Urothelium cell line (cell line): ENCODE results near the gene DCLK2.
"Not testable (repeated sequence)": the region's sequence is repeated elsewhere in the genome, so short reads cannot be mapped to it uniquely, and the experiment has no call there.

Experiments used
- DNase-seq: peaks from one replicate; pipeline ENCODE4 v3.0.0; 2011; ENCODE audit warnings: low spot score, mixed read lengths
- FAIRE-seq: peaks from 2 replicates; lab custom pipeline; 2011; peaks lifted over from hg19 to GRCh38; lab: Jason Lieb, UNC

Gene DCLK2

GRCh38 chr4:150197256-150197655 is 119.0 kb downstream of the DCLK2 start:
- not testable (repeated sequence) for FAIRE-seq, DNase-seq

- DNase-seq (no peak), FAIRE-seq (no peak)
These were observed 120.8 kb downstream of the DCLK2 start for GRCh38 chr4:150199056-150199455.

GRCh38 chr4:150205016-150205415 is 126.8 kb downstream of the DCLK2 start:
- FAIRE-seq (no peak), DNase-seq (no peak)

- no peak for FAIRE-seq
- no peak for DNase-seq
These were observed 128.0 kb downstream of the DCLK2 start for GRCh38 chr4:150206265-150206664.

- no peak for FAIRE-seq
- DNase-seq, result no peak
These were observed 128.7 kb downstream of the DCLK2 start for GRCh38 chr4:150206954-150207353.

GRCh38 chr4:150207871-150208270 is 129.6 kb downstream of the DCLK2 start:
- DNase-seq (no peak), FAIRE-seq (no peak)

- FAIRE-seq, result no peak
- DNase-seq, result peak; percentile 39
These were observed 131.0 kb downstream of the DCLK2 start for GRCh38 chr4:150209140-150209829.

GRCh38 chr4:150211016-150211415 is 132.8 kb downstream of the DCLK2 start:
- DNase-seq (no peak), FAIRE-seq (no peak)

- no peak for DNase-seq
- FAIRE-seq, result no peak
These were observed 133.7 kb downstream of the DCLK2 start for GRCh38 chr4:150211799-150212445.

GRCh38 chr4:150212485-150212884 is 134.2 kb downstream of the DCLK2 start:
- no peak for DNase-seq
- no peak for FAIRE-seq

- no peak for FAIRE-seq
- DNase-seq, result peak; percentile 26
These were observed 134.7 kb downstream of the DCLK2 start for GRCh38 chr4:150212927-150213326.

GRCh38 chr4:150215601-150216000 is 137.4 kb downstream of the DCLK2 start:
- no peak for FAIRE-seq

GRCh38 chr4:150216726-150217125 is 138.5 kb downstream of the DCLK2 start:
- FAIRE-seq (no peak), DNase-seq (no peak)

More at GRCh38 chr4:150215601-150216000, 137.4 kb downstream of the DCLK2 start:
- no peak for DNase-seq

- FAIRE-seq, result no peak
- no peak for DNase-seq
These were observed 138.9 kb downstream of the DCLK2 start for GRCh38 chr4:150217192-150217591.

- FAIRE-seq (no peak), DNase-seq (no peak)
These were observed 139.6 kb downstream of the DCLK2 start for GRCh38 chr4:150217808-150218207.

GRCh38 chr4:150218447-150218846 is 140.2 kb downstream of the DCLK2 start:
- DNase-seq, result no peak
- no peak for FAIRE-seq

GRCh38 chr4:150219841-150220240 is 141.6 kb downstream of the DCLK2 start:
- FAIRE-seq, result no peak
- DNase-seq, result no peak

- FAIRE-seq (no peak), DNase-seq (no peak)
These were observed 146.8 kb downstream of the DCLK2 start for GRCh38 chr4:150224896-150225591.

GRCh38 chr4:150229520-150229919 is 151.3 kb downstream of the DCLK2 start:
- no peak for DNase-seq
- FAIRE-seq, result no peak

- FAIRE-seq (no peak), DNase-seq (no peak)
These were observed 152.3 kb downstream of the DCLK2 start for GRCh38 chr4:150230561-150230960.

GRCh38 chr4:150231107-150231770 is 153.0 kb downstream of the DCLK2 start:
- no peak for DNase-seq
- no peak for FAIRE-seq
